GM18520 (cell line): ENCODE data around the gene ADGRV1.
"Not testable (repeated sequence)": the region's sequence is repeated elsewhere in the genome, so short reads cannot be mapped to it uniquely, and the experiment has no call there.

Experiments used
- ATAC-seq: cut with Tn5 transposase; IDR thresholded peaks from one replicate; pipeline ENCODE4 v1.9.1; 2021; ENCODE audit not compliant: unreplicated experiment

Gene ADGRV1

DNA sequence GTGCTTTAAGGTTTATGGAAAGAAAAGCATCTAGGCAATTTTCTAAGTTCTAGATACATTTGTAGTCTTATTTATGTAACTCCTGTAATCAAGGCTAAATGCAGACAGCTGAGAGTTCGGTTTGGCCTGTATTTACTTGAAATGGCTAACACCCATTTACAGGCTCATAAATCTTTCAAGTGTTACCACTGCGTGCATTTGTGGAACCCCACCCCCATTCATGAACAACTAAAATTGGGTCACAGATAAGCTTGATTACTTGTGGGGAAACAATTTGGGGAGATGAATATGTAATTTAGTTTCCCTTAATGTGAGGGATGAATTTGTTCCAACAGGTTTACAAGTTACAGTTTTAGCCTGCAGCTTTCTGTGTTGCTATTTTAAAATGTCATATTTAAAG is 463.9 kb downstream of the ADGRV1 start:
- no peak for ATAC-seq

DNA sequence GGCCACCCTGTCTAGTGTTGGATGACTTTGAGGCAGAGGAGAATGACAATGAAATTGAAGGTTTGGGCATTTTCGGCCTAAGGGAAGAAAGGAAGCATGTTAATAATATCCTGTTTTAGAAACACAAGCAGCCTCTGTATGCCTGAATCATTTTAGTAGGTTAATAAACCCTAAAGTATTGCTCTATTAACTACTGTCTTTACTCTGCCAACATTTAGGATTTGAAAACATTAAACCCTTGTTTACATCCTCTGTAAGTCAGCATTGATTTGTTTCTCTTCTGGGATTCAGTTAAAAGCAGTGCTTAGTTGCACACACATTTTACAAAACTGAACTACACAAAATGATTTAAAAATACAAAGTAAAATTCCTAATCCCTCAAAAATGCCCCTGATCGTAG is 465.6 kb downstream of the ADGRV1 start:
- ATAC-seq, result no peak

DNA sequence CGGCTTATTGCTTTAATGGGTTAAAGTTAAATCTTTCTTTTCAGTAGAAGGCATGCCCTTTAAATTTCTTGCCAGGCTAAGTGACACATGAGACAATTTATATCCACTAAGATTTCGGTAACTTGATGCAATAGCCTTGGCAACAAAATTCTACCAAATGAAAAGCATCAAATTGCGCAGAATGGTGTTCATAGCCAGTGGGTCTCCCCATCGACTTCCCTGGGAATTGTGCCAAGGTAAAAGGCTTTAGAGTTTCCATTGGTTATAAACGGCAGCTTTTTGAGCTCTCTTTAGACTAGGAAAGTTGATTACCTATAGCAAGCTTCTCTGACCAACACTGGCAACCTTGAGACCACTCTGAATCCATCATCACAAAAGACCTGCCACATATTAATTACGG is 466.1 kb downstream of the ADGRV1 start:
- ATAC-seq, result no peak

DNA sequence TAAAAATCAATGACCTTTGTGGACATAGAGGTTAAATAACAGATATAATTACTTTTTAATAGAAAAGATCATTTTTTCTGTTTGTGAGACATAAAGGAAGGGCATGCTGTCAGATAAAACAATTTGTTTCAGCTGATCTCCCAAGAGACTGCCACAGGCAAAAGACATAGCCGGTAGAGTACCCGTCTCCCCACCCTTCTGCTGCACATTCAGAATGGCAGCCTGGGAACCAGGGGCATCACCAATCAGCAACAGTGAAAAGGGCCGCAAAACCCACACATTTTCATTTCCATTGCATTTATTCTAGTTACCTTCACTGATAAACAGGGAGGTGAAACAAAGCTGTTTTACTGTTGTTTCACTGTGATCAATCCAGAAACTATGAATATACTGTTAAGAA is 466.9 kb downstream of the ADGRV1 start:
- ATAC-seq, result no peak

DNA sequence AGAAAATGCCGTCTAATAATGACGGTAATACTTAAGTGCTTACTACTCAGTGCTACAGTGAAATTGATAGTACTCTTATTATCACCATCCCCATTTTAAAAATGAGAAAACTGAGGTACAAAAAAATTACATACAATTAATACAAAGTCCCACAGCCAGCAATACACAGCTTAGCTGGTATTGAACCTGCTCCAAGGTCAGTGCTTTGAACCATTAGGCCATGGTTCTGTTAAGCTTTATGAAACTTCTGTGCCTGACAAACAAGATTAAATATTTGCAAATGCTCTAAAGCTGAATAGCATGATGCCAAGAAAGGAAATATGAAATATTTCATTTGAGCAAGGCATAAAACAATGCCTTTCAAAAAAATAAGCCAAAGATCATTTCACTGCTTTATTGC is 467.4 kb downstream of the ADGRV1 start:
- no peak for ATAC-seq

DNA sequence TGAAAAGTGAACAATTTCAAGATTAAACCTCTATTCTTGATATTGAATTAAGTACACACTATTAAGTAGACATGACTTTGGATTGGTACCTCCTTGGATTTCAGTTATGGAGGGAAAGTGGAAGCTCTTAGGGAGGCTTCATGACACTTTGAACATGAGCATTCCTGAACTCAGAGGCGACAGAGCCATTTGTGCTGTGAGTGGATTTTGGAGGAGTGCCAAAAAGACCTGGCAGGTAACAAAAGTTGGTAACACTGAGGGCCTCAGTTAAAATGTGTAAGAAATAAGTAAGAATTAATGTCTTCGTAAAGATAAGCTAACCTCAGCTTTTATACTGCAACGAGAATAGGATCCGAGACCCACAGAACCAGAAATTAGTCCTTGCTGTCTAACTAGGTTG is 467.9 kb downstream of the ADGRV1 start:
- no peak for ATAC-seq

DNA sequence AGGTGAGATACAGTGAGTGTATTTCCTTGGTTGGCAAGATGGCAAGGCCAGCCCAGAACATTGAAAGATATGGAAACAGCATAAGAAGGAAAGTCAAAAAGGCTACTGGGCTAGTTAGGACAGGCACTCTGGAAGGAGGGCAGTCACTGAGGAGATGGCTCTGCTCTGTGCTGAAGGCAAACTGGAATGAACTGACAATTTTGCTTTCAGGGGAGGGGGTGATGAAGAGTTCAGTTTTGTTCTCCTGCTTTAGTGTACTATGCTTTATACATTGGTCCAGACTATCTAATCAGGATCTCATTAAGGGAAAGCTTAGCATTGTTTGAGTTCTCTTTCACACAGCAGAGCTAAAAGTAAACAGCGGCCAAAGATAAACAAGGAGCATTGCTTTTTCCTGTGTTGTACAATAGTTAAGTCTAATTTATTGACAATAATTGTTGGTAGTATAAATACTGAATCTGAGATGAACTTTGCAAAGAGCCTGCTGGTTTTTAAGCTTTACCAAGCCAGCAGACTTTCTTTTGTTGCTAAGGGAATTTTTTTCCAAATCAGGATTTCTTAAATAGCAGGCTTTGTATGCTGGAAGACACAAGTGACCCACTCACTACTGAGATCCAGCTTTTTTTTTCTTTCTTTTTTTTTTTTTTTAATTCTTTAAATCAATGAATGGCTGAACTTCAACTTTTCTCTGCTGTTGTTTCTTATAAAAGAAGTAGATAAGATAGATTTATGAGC is 469.0 kb downstream of the ADGRV1 start:
- no peak for ATAC-seq

DNA sequence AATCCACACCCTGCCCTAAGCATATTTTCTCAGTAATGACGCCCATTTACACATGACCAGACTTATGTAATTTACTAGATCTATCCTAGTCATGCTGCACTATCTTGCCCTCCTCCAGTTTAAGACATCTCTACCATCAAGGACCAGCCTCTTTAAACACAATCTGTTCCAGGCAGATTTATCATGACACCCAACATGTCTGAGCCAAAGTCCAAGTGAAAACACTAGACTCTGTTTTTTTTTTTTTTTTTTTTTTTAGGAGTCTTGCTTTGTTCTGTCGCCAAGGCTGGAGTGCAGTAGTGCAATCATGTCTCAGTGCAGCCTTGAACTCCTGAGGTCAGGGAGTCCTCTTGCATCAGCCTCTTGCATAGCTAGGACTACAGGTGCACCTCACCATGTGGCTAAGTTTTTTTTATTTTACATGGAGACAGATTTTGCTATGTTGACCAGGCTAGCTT is 469.9 kb downstream of the ADGRV1 start:
- no peak for ATAC-seq

DNA sequence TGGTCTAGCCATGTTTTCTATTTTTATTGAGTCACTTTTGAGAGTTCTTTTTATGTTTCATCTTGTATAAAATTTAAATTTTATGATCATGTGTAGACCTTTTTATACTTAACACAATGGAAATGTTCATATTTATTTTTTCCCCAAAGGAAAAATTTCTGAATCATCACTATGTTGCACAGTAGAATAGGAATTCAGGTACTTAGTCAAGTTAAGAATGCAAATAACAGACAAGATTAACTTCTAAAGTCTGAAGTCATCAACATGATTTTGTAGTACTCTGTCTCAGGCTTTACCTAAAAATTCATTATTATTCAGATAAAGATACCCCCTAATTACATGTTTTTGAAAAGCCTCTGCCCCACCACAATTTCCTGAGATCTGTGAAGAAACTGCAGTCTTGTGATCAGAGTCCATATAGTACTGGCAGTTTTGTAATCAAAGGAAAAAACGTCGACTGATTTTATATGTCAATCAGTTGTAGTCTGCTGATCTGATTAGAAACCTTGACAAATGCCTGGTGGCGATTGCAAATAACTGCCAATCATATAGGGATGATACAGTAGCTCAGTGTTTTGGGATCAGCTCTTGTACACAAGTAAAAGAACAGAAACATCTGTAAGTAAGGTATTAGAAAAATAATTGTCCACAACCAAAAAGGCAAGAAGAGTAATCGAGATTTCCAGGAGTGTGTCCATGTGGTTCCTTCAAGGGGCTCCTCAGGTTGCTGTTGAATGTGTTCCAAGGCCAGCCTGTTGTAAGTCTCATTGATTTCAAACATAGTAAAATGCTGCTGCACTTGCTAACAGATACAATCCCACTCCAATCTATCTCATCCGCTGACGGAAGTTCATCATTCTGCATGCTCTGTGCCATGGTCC is 472.2 kb downstream of the ADGRV1 start:
- no peak for ATAC-seq

DNA sequence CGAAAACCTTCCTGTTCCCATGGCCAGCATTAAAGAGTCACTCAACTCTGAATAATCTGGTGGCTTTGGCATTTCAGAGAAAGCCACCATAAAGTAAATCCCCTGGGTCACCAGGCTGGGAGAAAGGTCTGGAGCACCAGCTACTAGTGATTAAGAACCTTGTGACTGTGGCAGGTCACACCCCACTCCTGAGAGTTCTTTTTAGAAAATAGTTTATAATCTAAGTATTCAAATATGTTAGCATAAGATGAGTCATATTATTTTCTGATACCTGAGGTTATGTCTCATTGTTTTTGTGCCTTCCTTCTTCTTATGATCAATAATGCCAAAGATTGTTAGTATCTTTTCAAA is 472.8 kb downstream of the ADGRV1 start:
- ATAC-seq, result no peak

DNA sequence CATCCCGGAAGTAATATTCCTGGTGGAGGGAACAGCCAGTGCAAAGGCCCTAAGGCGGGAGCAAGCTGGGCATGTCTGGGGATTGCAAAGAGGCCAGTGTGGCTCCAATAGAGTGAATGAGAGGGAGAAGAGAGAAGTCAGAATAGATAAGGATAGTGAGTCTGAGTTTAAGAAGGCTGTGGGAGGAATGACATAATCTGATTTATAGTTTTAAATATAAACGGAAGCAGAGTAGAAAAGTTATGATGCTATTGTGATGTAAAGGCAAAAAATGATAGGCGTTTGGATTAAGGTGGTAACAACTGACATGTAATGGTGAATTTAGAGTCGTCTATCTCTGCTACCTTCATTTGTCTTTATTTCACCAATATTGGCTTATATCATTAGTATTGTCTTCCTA is 473.5 kb downstream of the ADGRV1 start:
- no peak for ATAC-seq

DNA sequence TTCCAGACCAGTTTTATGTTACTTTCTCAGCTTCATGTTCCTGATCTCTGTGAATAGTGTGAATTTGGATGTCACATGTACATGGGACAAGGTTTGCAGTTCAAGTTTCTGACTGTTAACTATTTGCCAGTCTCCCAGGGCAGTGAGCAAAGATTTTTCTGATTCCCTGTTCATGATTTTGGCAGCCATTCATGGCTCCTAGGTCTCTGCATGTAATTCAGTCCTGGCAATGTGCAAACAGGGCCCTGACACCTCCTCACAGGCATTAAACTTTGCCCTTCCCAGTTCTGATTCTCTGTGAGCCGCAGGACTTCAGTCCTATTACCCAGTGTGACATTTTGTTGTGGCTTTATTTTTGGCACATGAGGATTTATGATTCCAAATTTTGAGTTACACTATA is 474.8 kb downstream of the ADGRV1 start:
- ATAC-seq, result no peak

DNA sequence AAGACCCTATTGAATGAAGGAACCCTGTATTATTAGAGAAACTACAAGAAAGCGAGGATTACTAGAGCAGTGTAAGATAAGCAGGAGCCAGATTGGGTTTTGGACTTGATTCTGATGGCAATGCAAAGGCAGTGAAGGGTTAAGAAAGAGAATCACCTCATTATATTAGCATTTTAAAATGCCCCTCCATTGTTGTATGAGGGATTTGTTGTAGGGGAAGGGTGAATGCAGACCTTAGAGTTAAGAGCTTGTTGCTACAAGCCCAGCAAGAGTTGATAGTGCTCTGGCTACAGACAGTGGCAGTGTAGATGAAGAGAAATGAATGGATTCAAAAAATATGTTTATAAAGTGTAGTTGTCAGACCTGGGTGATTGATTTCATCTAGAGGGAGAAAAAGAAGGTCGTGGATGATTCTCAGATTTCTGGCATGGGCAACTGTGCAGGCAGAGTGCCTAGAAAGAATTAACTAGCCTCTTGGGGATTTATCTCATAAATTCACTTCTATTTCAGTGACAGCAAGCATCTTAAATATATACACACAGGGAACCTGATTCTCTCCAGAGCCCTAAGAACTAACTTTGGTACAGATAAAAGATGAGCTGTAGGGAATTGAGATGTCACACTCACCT is 479.7 kb downstream of the ADGRV1 start:
- no peak for ATAC-seq

DNA sequence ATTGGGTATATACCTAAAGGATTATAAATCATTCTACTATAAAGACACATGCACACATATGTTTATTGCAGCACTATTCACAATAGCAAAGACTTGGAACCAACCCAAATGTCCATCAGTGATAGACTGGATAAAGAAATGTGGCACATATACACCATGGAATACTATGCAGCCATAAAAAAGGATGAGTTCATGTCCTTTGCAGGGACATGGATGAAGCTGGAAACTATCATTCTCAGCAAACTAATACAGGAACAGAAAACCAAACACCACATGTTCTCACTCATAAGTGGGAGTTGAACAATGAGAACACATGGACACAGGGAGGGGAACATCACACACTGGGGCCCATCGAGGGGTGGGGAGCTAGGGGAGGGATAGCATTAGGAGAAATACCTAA is 482.5 kb downstream of the ADGRV1 start:
- not testable (repeated sequence) for ATAC-seq

DNA sequence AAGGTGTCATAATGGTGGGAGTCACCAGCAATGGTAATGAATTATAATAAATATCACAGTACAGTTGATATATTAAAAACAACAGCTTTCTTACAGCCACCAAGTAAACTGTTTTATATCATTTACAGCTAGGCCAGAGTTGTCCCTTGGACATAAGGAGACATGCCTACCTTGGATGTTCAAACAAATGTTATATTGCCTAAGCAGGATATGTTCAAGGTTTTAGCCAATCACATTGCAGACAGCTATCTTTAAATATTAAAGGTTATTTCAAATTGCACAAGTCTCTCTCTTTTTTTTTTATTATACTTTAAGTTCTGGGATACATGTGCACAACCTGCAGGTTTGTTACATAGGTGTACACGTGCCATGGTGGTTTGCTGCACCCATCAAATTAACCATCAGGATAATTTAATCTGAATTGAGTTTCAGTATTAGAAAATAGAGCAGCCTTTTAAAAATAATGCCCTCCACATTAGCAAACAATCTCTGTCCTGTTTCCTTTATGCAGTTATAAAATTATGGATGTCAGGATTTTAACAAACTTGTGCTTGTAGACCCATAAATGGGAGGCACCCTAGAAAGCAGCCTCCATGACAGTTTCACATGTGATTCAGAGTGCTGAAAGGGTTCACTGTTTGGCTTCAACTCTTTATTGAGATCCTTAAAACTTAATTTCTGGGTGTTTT is 483.8 kb downstream of the ADGRV1 start:
- no peak for ATAC-seq

DNA sequence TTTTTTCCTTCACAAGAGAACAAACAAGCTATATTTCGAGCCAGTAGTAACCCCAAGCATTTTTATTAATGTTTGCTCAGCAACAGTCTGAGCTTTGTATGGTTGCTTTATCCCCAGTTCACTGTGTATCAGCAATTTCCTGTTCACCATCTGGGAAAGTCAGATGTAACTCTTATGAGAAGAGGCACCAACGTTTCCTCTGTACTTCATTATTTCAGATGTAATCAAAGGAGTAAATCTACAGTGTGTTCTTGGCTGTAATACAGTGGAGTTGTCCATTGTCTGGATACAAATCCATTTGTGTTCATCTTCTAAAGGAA is 484.3 kb downstream of the ADGRV1 start:
- no peak for ATAC-seq

DNA sequence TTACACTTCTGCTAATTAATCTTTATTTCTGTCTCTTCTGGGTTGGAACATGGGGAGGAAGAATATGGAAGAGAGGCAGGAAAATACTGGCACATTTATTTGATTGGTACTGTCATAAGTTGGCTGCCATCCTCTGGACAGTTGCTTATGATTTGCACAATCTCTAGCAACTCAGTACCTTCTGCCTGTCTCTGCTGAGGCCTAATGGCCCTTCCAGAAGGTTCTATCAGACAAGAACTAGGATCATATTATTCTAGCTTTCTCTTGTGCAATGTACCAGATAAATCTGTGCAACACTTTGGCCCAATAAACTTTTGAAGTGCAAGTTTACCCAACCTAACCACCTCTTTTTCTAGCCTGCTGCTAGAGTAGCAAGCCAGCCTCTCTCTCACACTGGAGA is 489.5 kb downstream of the ADGRV1 start:
- no peak for ATAC-seq

DNA sequence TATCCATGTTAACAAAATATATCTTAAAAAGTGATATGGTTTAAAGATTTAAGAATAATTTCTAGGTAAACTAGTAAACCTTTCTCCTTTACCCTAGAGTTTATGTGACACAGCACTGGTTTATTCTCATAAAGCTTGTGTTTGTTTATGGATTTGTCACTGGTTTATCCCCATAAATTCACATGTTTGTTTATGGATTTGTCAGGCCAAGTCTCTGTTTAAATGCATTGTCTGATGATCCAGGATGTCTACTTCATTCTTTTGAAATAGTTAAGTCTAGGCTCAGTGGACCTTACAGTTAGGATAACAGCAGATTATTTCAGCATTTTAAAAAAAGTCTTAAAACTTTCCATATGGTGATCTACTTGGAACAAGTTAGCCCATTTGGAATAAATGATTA is 490.5 kb downstream of the ADGRV1 start:
- ATAC-seq, result no peak

DNA sequence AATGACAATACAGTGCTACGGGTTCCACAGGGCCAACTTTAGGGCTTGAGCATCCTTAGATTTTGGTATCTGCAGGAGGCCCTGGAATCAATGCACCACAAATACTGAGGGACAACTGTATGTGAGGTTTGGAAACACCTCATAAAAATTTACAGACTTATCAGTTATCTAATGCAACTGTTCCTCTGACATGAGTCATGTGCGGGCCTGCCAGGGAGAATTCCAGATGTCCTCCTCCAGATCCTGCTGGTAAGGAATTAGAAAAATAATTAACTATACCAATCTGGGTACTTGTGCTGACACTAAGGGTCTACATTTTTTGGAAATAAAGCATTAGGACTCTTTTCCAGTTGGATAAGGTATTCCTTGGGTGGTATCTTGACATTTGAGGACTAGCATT is 491.2 kb downstream of the ADGRV1 start:
- ATAC-seq, result no peak

DNA sequence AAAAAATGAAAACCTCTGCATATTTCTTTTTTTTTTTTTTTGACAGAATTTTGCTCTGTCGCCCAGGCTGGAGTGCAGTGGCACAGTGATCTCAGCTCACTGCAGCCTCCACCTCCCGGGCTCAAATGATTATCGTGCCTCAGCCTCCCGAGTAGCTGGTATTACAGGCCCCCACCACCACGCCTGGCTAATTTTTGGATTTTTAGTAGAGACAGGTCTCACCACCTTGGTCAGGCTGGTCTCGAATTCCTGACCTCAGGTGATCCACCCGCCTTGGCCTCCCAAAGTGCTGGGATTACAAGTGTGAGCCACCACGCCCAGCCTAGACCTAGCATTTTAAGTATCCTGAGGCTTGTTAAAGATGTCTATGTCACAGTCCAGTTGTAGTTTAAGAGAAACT is 493.8 kb downstream of the ADGRV1 start:
- not testable (repeated sequence) for ATAC-seq

DNA sequence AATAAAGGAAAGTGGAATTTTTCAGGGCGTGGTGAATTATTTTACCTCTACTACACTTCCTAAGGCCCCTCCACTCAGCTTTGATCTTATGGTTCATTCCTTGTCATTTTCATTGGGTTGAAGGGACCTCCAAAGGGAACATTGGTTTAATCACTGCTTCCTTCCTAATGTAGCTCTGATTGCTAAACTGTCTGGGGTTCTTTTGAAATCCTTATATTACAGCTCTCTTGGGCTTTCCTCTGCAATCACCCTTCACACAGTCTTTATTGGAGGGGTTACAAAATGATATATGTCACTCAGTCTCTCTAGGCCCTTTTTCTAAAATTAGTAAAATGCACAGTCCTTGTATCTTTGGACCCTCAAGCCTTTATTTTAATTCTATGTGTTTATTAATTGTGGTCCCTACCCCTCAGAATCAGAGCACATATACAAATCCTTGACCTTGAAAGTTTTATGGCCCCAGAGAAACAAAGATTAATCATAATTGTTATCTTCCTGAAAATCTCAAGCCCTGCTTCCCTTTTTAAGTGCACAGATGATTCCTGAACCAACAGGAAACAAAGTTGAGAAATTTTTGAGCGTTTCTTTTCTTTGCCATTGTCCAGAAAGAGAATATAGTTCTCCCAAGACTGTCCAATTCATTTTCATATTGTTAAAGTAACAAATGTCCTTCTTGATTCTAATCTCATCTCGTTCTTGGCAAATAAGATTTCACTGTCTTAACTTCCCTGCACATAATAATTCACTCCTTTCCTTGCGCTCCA is 494.6 kb downstream of the ADGRV1 start:
- no peak for ATAC-seq
